ENCODE measurements around the gene ROR1.

DNA sequence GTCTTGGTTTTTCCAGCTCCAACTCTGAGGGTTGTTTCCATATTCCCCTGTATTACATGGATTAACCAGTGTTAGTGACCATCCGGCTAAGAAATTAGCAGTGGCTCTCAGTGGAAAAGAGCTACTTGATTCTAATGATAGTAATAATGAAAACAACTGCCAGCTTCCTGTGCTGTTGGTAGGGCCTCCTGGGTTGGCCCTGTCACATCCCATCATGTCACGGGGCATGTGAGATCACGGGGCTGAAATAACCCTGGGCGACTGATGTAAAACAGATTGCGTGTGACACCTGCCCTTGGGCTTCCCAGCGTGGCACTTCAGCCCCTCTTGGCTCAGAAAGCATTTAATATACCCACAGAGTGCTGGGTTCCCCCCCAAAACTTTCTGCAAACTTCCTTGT lies 149.0 kb downstream of the ROR1 start:
- TF ChIP-seq, protein P1, sequence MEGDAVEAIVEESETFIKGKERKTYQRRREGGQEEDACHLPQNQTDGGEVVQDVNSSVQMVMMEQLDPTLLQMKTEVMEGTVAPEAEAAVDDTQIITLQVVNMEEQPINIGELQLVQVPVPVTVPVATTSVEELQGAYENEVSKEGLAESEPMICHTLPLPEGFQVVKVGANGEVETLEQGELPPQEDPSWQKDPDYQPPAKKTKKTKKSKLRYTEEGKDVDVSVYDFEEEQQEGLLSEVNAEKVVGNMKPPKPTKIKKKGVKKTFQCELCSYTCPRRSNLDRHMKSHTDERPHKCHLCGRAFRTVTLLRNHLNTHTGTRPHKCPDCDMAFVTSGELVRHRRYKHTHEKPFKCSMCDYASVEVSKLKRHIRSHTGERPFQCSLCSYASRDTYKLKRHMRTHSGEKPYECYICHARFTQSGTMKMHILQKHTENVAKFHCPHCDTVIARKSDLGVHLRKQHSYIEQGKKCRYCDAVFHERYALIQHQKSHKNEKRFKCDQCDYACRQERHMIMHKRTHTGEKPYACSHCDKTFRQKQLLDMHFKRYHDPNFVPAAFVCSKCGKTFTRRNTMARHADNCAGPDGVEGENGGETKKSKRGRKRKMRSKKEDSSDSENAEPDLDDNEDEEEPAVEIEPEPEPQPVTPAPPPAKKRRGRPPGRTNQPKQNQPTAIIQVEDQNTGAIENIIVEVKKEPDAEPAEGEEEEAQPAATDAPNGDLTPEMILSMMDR (IDR thresholded peaks at IDR 0.05; ENCODE audit: low read length): no peak
- TF ChIP-seq EZH2 (optimal IDR thresholded peaks at IDR 0.05; ENCODE audit: low read depth, low read length) (no peak), EZH2phosphoT487 (IDR thresholded peaks at IDR 0.05; ENCODE audit: low read length) (no peak)
